Ectodermal cell (in vitro differentiated cells): Measurements from ENCODE around the gene RPLP1.

Experiments
- H3K27ac ChIP-seq: 2 replicates; pipeline ENCODE4 v1.7.0; 2013; ENCODE audit warnings: mild to moderate bottlenecking, low read depth, low read length; ENCODE audit not compliant: insufficient read depth, poor library complexity, severe bottlenecking
- H3K27me3 ChIP-seq: 2 replicates; pipeline ENCODE4 v1.7.0; 2013; ENCODE audit warnings: mild to moderate bottlenecking, low read length; ENCODE audit not compliant: insufficient read depth, control insufficient read depth, poor library complexity, severe bottlenecking
- H3K36me3 ChIP-seq: one replicate; pipeline ENCODE4 v1.7.0; 2013; ENCODE audit warnings: low read length; ENCODE audit not compliant: control insufficient read depth, insufficient read depth
- H3K4me1 ChIP-seq: one replicate; pipeline ENCODE4 v1.7.0; 2013; ENCODE audit warnings: low read length; ENCODE audit not compliant: control insufficient read depth, insufficient read depth
- H3K4me3 ChIP-seq: 2 replicates; pipeline ENCODE4 v1.7.0; 2013; ENCODE audit warnings: low read depth, low read length, control low read depth; ENCODE audit not compliant: insufficient read depth
- H3K9me3 ChIP-seq: 2 replicates; pipeline ENCODE4 v1.7.0; 2013; ENCODE audit warnings: mild to moderate bottlenecking, low read length, moderate library complexity; ENCODE audit not compliant: control insufficient read depth
- WGBS, 2 experiments: methylation state at CpG; one replicate each; pipeline ENCODE4 v1.1.7; 2013; ENCODE audit warnings: missing lambda C conversion rate in 2 of 2; 5-methylcytosine and 5-hydroxymethylcytosine counted together

The RPLP1 gene

GRCh38 chr15:69456208-69457166 lies 3.9 kb downstream of the RPLP1 start:
- peaks cover 18% of the 10 kb centered on the region for H3K36me3 ChIP-seq
- no peak overlapping the region for H3K27ac ChIP-seq
- WGBS, 2 experiments, result 94 to 95% methylated on average over 13 of the region's 13 CpGs
- H3K4me3 ChIP-seq, result no peak overlapping the region
- H3K27me3 ChIP-seq, result no peaks in the 10 kb centered on the region
- no peaks in the 10 kb centered on the region for H3K4me1 ChIP-seq
- H3K9me3 ChIP-seq, result no peaks in the 10 kb centered on the region

- WGBS, 2 experiments, result 88 to 90% methylated on average over 8 of the region's 8 CpGs
- no peaks in the 10 kb centered on the region for H3K4me1 ChIP-seq
- no peak overlapping the region for H3K27ac ChIP-seq
- H3K36me3 ChIP-seq, result peaks cover 18% of the 10 kb centered on the region
- H3K4me3 ChIP-seq, result no peak overlapping the region
- no peaks in the 10 kb centered on the region for H3K9me3 ChIP-seq
- H3K27me3 ChIP-seq, result no peaks in the 10 kb centered on the region
Measured at GRCh38 chr15:69457304-69458280, 5.0 kb downstream of the RPLP1 start.

- no peak overlapping the region for H3K27ac ChIP-seq
- H3K9me3 ChIP-seq, result no peaks in the 10 kb centered on the region
- H3K4me3 ChIP-seq, result no peak overlapping the region
- 85 to 96% methylated on average over 1 to 2 of the region's 2 CpGs for WGBS, 2 experiments
- peaks cover 8% of the 10 kb centered on the region for H3K4me1 ChIP-seq
- no peaks in the 10 kb centered on the region for H3K27me3 ChIP-seq
- H3K36me3 ChIP-seq, result peaks cover 18% of the 10 kb centered on the region
Measured at GRCh38 chr15:69459066-69459465, 6.4 kb downstream of the RPLP1 start.

GRCh38 chr15:69460481-69460880 lies 7.9 kb downstream of the RPLP1 start:
- H3K4me3 ChIP-seq, result no peak overlapping the region
- no peaks in the 10 kb centered on the region for H3K9me3 ChIP-seq
- H3K27ac ChIP-seq, result no peak overlapping the region
- 88 to 92% methylated on average over 1 of the region's 1 CpG for WGBS, 2 experiments
- peaks cover 8% of the 10 kb centered on the region for H3K4me1 ChIP-seq
- H3K27me3 ChIP-seq, result no peaks in the 10 kb centered on the region
- peaks cover 8% of the 10 kb centered on the region for H3K36me3 ChIP-seq

- Histone ChIP-seq H3K27ac (no peak overlapping the region), H3K4me1 (peaks cover 8% of the 10 kb centered on the region), H3K36me3 (no peaks in the 10 kb centered on the region), H3K27me3 (no peaks in the 10 kb centered on the region), H3K4me3 (no peak overlapping the region), H3K9me3 (no peaks in the 10 kb centered on the region)
- 93 to 95% methylated on average over 23 of the region's 23 CpGs for WGBS, 2 experiments
Measured at GRCh38 chr15:69462030-69462492, 9.4 kb downstream of the RPLP1 start.

GRCh38 chr15:69462493-69463181 lies 10.0 kb downstream of the RPLP1 start:
- WGBS, 2 experiments, result 18% methylated on average over 46 of the region's 46 CpGs
- Histone ChIP-seq H3K4me1 (peaks cover 8% of the 10 kb centered on the region), H3K36me3 (no peaks in the 10 kb centered on the region), H3K27ac (peak overlapping the region; percentile 76), H3K9me3 (no peaks in the 10 kb centered on the region), H3K4me3 (peak overlapping the region; percentile 10), H3K27me3 (no peaks in the 10 kb centered on the region)

GRCh38 chr15:69463182-69463756 lies 10.7 kb downstream of the RPLP1 start:
- peaks cover 8% of the 10 kb centered on the region for H3K4me1 ChIP-seq
- H3K27ac ChIP-seq, result peak overlapping the region; percentile 76
- no peaks in the 10 kb centered on the region for H3K36me3 ChIP-seq
- H3K27me3 ChIP-seq, result no peaks in the 10 kb centered on the region
- H3K4me3 ChIP-seq, result peak overlapping the region; percentile 10
- 76 to 80% methylated on average over 13 of the region's 13 CpGs for WGBS, 2 experiments
- no peaks in the 10 kb centered on the region for H3K9me3 ChIP-seq

- Histone ChIP-seq H3K27ac (no peak overlapping the region), H3K4me3 (no peak overlapping the region), H3K27me3 (no peaks in the 10 kb centered on the region), H3K4me1 (peaks cover 15% of the 10 kb centered on the region), H3K9me3 (no peaks in the 10 kb centered on the region), H3K36me3 (no peaks in the 10 kb centered on the region)
- WGBS, 2 experiments, result 95 to 100% methylated on average over 1 of the region's 1 CpG
Measured at GRCh38 chr15:69465253-69465652, 12.6 kb downstream of the RPLP1 start.

GRCh38 chr15:69466733-69467132 lies 14.1 kb downstream of the RPLP1 start:
- H3K4me3 ChIP-seq, result no peak overlapping the region
- 89 to 100% methylated on average over 2 of the region's 2 CpGs for WGBS, 2 experiments
- H3K4me1 ChIP-seq, result peaks cover 15% of the 10 kb centered on the region
- H3K27me3 ChIP-seq, result no peaks in the 10 kb centered on the region
- H3K36me3 ChIP-seq, result no peaks in the 10 kb centered on the region
- H3K27ac ChIP-seq, result no peak overlapping the region
- H3K9me3 ChIP-seq, result no peaks in the 10 kb centered on the region
